GM12874 (cell line): ENCODE results near the gene PHYH.

Source experiments
- TF ChIP-seq, protein P1 (sequence below): IDR thresholded peaks from 2 replicates; pipeline ENCODE4 v1.5.1; 2011; ENCODE audit warnings: low read depth, mild to moderate bottlenecking, control low read depth, low read length, moderate library complexity; ENCODE audit not compliant: insufficient read depth

PHYH gene

DNA sequence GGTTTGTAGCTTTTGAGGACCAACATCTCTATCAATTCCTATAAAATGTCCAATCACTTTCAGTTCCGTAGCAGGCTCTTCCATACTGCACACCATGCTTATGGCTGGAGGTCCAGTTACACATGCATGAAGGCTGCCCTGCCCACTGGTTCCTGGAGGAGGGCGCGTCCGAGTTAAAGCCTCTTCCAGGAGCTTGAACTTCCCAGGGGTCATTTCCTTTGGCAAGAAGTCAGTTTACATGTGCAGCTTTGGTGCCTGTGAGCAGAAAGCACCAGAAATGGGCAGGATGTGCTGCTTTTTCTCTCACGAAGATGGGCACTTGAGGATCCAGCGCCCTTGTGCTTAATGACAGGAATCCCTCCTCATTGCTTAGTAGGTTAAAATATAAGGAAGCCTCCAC lies 17.6 kb upstream of the PHYH start:
- TF ChIP-seq, protein P1, sequence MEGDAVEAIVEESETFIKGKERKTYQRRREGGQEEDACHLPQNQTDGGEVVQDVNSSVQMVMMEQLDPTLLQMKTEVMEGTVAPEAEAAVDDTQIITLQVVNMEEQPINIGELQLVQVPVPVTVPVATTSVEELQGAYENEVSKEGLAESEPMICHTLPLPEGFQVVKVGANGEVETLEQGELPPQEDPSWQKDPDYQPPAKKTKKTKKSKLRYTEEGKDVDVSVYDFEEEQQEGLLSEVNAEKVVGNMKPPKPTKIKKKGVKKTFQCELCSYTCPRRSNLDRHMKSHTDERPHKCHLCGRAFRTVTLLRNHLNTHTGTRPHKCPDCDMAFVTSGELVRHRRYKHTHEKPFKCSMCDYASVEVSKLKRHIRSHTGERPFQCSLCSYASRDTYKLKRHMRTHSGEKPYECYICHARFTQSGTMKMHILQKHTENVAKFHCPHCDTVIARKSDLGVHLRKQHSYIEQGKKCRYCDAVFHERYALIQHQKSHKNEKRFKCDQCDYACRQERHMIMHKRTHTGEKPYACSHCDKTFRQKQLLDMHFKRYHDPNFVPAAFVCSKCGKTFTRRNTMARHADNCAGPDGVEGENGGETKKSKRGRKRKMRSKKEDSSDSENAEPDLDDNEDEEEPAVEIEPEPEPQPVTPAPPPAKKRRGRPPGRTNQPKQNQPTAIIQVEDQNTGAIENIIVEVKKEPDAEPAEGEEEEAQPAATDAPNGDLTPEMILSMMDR = no peak

DNA sequence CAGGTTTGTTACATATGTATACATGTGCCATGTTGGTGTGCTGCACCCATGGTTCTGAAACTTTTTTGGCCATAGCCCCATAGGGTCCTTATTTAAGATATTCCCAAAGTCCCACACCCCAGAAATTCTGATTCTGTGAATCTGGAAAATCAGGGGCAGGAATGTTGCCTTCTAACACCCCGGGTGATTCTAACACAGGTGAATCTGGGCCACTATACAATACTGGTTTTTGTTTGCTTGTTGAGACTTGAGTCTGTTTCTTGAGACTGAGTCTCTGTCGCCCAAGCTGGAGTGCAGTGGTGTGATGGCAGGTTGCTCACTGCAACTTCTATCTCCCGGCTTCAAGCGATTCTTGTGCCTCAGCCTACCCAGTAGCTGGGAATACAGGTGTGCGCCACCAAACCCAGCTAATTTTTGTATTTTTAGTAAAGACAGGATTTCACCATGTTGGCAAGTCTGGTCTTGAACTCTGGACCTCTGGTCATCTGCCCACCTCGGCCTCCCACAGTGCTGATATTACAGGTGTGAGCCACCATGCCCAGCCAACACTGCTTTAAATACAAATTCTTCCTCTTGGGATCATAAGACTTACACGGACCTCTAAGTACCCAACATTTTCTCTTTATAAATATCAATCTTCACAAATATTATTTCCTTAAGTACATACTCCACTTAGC lies 16.9 kb upstream of the PHYH start:
- TF ChIP-seq, protein P1 = no peak

DNA sequence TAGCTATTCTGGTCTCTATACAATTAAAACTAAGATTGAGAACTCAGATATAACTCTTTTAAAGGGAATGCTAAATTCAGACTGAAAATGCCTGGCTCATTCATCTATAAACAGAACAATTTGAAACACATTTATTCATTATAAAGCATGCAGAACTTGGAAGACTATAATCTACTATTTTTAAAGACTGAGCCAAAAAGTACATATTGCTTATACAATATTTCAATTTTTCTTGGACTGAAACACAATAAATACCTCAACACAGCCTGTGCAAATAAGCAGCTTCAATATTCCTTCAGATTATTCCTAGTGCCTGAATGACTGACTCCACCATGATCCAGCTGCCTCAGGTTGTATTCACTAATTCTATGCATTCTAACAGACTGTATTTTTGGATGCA lies 15.5 kb upstream of the PHYH start:
- TF ChIP-seq, protein P1 = no peak

DNA sequence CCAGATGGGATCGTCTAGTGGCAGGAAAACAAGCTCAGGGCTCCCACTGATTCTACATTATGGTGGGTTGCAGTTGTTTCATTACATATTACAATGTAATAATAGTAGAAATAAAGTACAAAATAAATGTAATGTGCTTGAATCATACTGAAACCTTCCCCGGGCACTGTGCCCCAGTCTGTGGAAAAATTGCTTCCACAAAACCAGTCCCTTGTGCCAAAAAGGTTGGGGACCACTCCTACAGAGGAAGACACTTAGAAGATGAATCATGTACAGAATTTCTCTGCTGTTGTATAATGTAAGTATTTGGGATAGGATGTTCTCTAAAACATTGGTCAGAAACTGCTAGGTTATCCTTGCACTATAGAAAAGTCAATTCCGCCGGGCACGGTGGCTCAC lies 11.3 kb upstream of the PHYH start:
- TF ChIP-seq, protein P1 = no peak

DNA sequence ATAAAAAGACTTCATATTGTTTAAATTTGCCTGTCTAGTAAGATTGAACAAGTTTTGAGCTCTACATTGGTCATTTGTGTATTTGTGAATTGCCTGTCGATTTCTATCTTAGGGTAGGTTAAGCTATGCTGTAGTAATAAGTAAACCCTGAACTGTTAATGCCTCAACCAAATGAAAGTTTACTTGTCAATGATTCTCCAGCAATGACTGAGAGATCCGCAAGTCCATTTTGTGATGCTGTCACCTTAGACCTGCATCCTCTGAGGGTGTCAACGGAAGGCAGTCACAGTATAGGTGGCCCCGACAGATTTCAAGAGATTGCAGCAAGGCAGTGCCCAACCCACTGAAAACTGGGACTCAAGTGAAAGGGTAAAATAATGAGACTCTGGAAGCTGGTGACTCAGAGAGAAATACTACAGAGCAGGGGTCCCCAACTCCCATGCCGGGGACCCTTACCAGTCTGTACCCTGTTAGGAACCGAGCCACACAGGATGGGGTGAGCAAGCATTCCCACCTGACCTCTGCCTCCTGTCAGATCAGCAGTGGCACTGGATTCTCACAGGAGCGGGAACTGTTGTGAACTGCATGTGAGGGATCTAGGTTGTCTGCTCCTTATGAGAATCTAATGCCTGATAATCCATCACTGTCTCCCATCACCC lies 10.8 kb upstream of the PHYH start:
- TF ChIP-seq, protein P1 = no peak

DNA sequence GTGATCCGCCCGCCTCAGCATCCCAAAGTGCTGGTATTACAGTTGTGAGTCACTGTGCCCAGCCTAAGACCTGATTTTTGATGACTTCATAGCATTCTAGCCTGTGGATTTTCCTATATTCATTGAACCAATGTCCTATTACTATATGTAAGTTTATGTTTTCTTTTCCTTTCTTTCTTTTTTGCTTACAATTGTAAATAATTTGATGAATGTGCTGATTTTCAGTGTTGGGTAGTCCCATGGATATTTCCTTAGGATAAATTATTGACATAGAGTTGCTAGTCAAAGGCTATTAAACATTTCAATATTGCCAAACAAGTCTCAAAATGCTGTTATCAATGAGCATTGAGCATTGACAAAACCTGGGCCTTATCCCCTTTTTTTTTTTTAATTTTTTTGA lies 9.9 kb upstream of the PHYH start:
- TF ChIP-seq, protein P1 = no peak

DNA sequence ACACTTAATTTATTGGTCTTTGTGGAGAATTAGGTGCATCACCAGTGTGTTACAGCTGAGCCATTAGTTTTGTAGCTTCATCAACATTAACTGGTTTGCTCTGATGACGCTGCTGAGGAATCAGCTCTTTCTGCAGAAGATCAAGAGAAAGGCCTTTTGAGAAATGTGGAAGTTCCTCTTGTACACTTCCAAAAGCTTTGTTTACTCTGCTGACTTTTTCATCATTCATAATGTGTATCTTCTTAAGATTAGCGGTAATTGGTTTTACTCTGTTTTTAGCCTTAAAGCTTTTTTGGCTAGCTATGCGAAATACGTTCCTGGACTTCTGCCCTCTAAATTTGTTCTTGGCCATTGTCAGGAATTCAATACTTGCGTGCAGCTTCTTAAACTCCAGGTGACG lies 8.2 kb upstream of the PHYH start:
- TF ChIP-seq, protein P1 = no peak
